Prostate gland (tissue), 2 donors: ENCODE measurements around the gene CRTC2.

Experiments
- CTCF ChIP-seq, 4 experiments: fragments of 200-600 bp in 2 of 4; fragments of 450-650 bp in 2 of 4; sonication (generic) in 2 of 4; IDR thresholded peaks; 1 replicate in 3 of 4; 2 replicates in 1 of 4; pipeline ENCODE4 v1.5.1; 2016 to 2019; ENCODE audit warnings: antibody characterized with exemption in 4 of 4, mild to moderate bottlenecking in 2 of 4, moderate library complexity in 2 of 4
- POLR2A ChIP-seq: fragments of 450-650 bp; IDR thresholded peaks from one replicate; pipeline ENCODE4 v1.6.1; 2016; ENCODE audit warnings: antibody characterized with exemption, mild to moderate bottlenecking

GRCh38 chr1:154000420-154000819 lies 42.0 kb upstream of the CRTC2 start:
- TF ChIP-seq CTCF (IDR thresholded peaks at IDR 0.05): no peak
- no peak for TF ChIP-seq POLR2A
